ENCODE data around the gene JAK1. TPM values are rescaled to one million over a fixed set of nuclear protein-coding genes. Genes with fewer than 3 reads are reported as not detected.

Gene JAK1
- total RNA-seq, 1 experiment from 2014 or later = 58.9 TPM

- no peak overlapping the region for H3K4me3 ChIP-seq
- DNase-seq = no peak
- H3K27me3 ChIP-seq = no peaks in the 10 kb centered on the region
- H3K36me3 ChIP-seq = peaks cover 12% of the 10 kb centered on the region
- H3K9me3 ChIP-seq = no peaks in the 10 kb centered on the region
Observed at GRCh38 chr1:64847666-64848065, 118.7 kb downstream of the JAK1 start.

DNA sequence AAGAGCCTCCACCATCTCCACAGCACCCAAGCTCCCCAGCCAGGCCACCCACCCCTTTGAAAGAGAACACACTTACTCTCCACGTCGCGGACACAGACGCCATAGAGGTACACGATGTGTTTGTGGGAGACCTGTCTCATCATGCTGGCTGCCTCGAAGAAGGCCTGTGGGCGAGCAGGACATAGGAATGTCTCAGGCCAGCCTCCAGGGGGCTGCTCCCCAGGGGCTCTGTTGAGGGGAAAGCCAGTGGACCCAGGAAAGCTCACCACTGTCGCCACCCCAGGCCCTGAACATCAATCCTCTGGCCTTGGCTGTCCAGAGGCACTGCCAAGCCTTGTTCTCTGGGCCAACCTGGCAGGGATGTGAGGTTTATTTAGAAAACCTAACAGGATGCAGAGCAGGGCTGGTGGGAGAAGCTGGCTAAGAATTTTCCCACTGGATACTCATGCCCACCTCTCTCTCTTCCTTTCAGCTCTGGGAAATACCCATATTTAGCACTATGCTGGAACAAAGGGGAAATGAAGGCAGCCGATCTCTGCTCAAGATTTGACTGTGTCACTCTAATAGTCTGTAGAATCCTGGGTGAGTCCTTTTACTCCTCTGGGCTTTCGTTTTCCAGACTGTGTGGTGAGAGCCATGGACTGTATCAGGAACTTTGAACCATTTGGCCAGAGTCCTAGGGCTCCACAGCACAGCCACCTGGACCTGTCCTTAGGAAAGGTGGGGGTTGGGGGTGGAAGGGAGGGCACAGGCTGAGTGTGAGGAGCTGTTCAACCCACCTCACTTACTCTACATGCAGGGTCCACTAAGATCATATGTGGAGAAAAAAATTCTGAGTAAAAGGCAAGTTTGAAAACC, 119.5 kb downstream of the JAK1 start:
- Histone ChIP-seq H3K4me3 (no peak overlapping the region), H3K9me3 (no peaks in the 10 kb centered on the region), H3K36me3 (peaks cover 12% of the 10 kb centered on the region), H3K27me3 (no peaks in the 10 kb centered on the region)
- no peak for DNase-seq

DNA sequence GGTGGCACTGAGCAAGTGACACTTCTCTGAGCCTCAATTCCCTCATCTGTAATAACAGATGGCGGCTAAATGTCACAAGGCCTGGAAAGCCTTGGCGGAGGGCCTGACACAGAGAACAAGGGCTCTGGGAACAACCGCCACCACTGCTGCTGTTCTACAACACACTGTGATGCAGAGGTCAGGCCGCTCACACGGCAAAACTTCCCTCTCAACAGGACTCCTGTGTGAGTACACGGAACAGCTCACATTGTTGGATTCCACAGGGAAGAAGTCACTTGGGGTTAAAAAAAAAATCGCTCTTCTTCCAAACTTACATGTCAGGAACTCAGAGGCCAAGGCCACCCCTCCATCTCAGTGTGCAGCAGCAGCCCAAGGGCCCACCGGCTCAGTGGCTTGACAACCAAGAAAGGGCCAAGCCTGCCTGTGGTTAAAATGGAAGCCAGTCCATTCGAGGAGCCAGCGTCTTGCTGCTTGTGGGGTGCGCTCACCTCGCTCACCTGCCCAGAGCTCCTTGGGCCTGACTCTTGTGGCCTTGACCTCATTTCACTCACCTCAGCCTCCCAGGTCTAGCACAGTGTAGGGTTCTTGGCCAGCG, 120.4 kb downstream of the JAK1 start:
- Histone ChIP-seq H3K9me3 (no peaks in the 10 kb centered on the region), H3K4me3 (no peak overlapping the region), H3K36me3 (peaks cover 15% of the 10 kb centered on the region), H3K27me3 (no peaks in the 10 kb centered on the region)
- no peak for DNase-seq

- H3K36me3 ChIP-seq = peaks cover 25% of the 10 kb centered on the region
- no peak overlapping the region for H3K4me3 ChIP-seq
Observed at GRCh38 chr1:64844609-64845008, 121.7 kb downstream of the JAK1 start.

GRCh38 chr1:64844175-64844574, 122.2 kb downstream of the JAK1 start:
- H3K27me3 ChIP-seq = no peaks in the 10 kb centered on the region
- no peak for DNase-seq
- H3K9me3 ChIP-seq = no peaks in the 10 kb centered on the region
- peaks cover 29% of the 10 kb centered on the region for H3K36me3 ChIP-seq
- no peak overlapping the region for H3K4me3 ChIP-seq

More at GRCh38 chr1:64844609-64845008, 121.7 kb downstream of the JAK1 start:
- no peaks in the 10 kb centered on the region for H3K27me3 ChIP-seq
- no peaks in the 10 kb centered on the region for H3K9me3 ChIP-seq
- DNase-seq = no peak

DNA sequence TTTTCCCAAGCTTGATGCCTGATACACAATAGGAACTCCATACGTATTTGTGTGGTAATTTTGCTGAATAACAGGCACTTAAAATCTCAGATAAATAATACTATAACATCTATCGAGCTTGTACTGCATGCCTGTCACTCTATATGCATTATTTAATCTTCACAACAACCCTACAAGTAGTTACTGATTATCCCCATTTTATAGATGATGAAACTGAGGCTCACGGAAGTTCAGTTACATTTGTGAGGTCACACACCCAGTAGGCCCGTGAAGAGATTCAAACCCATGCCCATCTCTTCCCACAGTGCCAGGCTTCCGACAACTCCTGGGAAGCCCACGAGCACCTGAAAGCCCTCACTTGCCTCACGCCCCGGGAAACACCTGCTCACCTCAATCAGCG, 122.7 kb downstream of the JAK1 start:
- Histone ChIP-seq H3K27me3 (no peaks in the 10 kb centered on the region), H3K36me3 (peaks cover 30% of the 10 kb centered on the region), H3K4me3 (no peak overlapping the region), H3K9me3 (no peaks in the 10 kb centered on the region)
- DNase-seq = no peak

- DNase-seq = no peak
- no peaks in the 10 kb centered on the region for H3K27me3 ChIP-seq
- no peak overlapping the region for H3K4me3 ChIP-seq
- H3K9me3 ChIP-seq = no peaks in the 10 kb centered on the region
- peaks cover 42% of the 10 kb centered on the region for H3K36me3 ChIP-seq
Observed at GRCh38 chr1:64842224-64842623, 124.1 kb downstream of the JAK1 start.

DNA sequence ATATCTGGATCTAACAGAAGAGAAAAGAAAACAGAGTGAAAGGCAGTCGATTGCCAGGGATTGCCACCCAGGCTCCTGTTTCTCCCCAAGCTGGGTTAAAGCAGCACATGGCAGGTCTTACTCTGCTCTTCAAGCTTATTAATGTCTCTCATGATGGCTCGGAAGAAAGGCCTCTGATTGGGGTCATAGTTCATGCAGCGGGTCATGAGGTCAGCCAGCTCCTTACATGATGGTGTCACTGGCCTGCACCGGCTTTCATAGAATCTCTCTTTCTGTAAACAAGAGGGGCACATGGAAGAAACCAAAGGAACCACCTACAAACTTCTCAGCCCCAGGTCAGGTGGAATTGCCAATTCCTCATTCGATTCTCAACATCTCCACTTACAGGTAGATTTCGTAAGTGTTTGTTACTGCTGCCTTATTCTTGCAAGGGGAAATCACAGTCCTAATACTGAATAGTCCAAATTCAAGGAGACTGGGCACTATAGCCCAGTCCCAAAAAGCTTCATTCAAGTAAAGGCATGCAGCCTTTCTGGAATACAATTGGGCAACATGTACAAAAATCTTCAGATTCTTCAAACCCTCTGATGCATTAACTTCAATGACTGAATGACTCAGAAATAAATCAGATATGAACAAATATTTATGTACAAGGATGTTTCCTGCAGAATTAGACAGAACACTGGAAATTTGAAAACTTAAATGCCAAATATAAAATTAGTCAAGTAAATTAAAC, 124.9 kb downstream of the JAK1 start:
- Histone ChIP-seq H3K36me3 (peaks cover 44% of the 10 kb centered on the region), H3K9me3 (no peaks in the 10 kb centered on the region), H3K4me3 (no peak overlapping the region), H3K27me3 (no peaks in the 10 kb centered on the region)
- DNase-seq = no peak

DNA sequence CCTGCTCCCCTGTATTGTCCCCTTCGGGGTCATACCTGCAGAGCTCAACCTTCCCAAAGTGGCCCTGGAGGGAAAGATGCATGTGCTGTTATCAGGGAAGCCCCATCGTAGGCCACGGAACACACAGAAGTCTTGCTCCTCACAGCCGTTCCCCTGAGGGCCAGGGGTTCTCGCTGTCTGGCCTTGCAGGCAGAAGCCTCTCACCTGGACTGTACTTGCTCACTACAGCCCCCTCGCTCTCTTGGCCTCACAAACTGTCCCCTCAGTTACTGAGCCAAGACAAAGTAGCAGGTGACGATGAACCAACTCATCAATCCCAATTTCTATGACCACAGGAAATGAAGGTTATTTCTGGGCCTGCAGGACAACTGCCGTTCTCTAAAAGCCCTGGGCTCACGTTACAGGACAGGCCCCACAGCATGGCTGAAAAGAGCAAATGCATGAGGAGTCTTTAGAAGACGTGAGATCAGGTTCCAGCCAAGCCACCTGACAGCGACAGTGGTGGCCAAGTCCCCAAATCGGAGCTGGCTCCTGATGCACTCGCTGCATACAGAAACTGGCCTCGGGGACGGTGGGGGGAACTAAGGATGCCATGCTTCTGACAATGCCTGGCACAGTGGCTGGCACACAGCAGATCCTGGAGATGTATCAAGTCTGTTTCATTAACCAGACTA, 126.5 kb downstream of the JAK1 start:
- Histone ChIP-seq H3K36me3 (peaks cover 48% of the 10 kb centered on the region), H3K27me3 (no peaks in the 10 kb centered on the region), H3K4me3 (no peak overlapping the region), H3K9me3 (no peaks in the 10 kb centered on the region)
- DNase-seq = no peak

DNA sequence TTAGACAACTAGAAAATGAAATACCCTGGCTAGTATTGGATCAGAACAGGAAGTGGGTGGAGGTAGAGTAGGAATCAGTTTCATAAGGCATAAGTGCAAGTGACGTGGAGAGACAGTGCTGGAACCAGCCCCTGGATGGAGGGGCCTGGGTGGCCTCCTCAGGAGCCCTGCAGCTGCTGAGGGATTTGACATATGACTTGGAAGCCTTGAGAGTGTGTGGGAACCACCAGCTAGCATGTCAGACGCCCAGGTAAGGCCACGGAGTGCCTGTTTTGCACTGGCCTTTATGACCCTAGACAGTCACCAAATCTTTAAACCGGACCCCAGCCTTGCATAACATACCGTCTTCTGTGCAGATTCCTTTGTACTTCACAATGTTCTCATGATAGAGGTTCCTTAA, 127.1 kb downstream of the JAK1 start:
- peaks cover 48% of the 10 kb centered on the region for H3K36me3 ChIP-seq

GRCh38 chr1:64838486-64838885, 127.9 kb downstream of the JAK1 start:
- Histone ChIP-seq H3K27me3 (no peaks in the 10 kb centered on the region), H3K36me3 (peaks cover 52% of the 10 kb centered on the region)
- DNase-seq = no peak

More for the DNA sequence above, 127.1 kb downstream of the JAK1 start:
- H3K9me3 ChIP-seq = no peaks in the 10 kb centered on the region
- no peak for DNase-seq
- H3K4me3 ChIP-seq = no peak overlapping the region
- no peaks in the 10 kb centered on the region for H3K27me3 ChIP-seq

DNA sequence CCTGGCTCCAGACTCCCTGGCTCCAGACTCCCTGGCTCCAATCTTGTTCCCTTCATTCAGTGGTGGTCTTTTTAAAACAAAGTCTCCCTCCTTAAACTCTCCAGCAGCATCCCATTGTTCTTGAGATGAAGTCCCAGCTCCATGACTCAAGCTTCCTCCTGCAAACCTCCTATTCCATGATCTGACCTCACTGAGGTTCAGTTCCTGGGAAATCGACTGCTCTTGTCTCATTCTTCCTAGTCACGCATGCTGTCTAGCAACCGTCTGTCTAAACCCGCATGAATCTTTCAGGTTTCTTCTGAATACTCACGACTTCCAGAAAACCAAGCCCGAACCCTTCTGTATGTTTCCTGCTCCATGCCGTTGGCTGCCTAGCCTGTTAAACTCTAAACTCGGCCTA, 129.5 kb downstream of the JAK1 start:
- H3K36me3 ChIP-seq = peaks cover 65% of the 10 kb centered on the region
- no peaks in the 10 kb centered on the region for H3K27me3 ChIP-seq
- DNase-seq = no peak
- H3K9me3 ChIP-seq = no peaks in the 10 kb centered on the region
- no peak overlapping the region for H3K4me3 ChIP-seq

More at GRCh38 chr1:64838486-64838885, 127.9 kb downstream of the JAK1 start:
- Histone ChIP-seq H3K9me3 (no peaks in the 10 kb centered on the region), H3K4me3 (no peak overlapping the region)

DNA sequence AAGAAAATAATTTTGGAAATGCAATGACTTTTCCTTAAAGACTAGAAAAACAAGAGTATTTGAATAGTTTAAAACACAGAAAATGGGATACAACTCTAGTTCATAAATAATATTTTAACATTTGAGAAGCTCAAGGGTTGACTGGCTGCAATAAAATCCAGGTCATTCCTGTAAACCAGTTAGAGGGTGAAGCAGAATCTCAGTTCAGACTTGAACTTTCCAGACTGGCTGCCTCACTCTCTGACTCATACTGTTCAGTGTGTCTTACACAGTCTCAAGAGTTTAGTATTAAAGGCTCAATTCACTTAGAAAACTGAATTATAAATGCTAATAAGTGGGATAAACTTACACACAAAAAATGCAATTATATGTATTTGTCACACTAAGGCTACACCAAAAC, 131.6 kb downstream of the JAK1 start:
- Histone ChIP-seq H3K36me3 (peaks cover 56% of the 10 kb centered on the region), H3K27me3 (no peaks in the 10 kb centered on the region), H3K4me3 (no peak overlapping the region), H3K9me3 (no peaks in the 10 kb centered on the region)
- DNase-seq = no peak

- Histone ChIP-seq H3K4me3 (no peak overlapping the region), H3K36me3 (peaks cover 28% of the 10 kb centered on the region), H3K9me3 (no peaks in the 10 kb centered on the region), H3K27me3 (no peaks in the 10 kb centered on the region)
- no peak for DNase-seq
Observed at GRCh38 chr1:64830030-64830651, 136.2 kb downstream of the JAK1 start.

DNA sequence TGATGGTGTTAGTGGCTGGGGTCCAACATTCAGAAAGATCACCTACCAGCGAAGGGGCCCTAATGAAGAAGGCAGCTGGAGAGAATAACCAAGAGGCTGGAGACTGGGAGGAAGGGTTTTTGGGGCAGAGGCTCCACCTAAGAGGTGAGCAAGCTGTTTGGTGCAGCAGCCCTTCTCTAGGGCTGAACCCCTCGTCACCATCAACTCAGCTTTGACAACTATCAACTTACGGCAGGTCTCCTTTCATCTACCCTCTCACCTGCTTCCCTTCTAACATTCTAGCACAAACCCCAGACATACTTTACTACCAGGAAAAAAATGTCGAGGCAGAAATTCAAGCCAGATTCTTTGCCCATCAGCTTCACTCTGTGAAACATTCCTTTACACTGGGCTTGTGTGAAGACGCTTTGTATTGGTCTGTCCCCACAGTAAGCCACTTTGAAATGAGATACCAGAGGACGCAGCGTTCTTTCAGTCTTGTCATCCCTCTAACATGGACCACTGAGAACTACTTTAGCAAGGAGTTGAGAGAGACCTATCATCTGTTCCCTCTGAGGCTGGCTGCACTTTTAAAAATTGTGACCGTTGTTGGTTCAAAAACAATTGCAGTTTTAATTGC, 136.8 kb downstream of the JAK1 start:
- no peaks in the 10 kb centered on the region for H3K9me3 ChIP-seq
- no peaks in the 10 kb centered on the region for H3K27me3 ChIP-seq
- DNase-seq = no peak
- peaks cover 28% of the 10 kb centered on the region for H3K36me3 ChIP-seq
- no peak overlapping the region for H3K4me3 ChIP-seq

DNA sequence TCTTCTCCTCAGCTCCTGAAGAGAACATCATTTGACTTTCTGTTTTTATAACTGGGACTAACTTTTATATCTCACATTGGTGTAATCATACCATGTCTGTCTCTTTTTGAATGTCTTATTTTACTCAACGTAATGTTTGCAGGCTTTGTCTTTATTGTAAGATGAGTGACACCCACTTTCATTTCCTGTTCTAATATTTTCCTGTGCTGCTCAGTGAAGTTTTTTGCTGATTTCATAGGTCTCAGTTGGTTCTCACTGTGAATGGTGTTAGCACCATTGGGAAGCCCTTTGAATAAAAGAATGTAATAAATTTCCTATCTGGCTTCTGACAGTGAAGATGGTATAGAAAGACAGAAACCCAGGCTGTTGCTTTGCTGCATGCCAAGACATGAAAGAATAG, 137.5 kb downstream of the JAK1 start:
- no peak overlapping the region for H3K4me3 ChIP-seq
- no peak for DNase-seq
- no peaks in the 10 kb centered on the region for H3K27me3 ChIP-seq
- H3K9me3 ChIP-seq = no peaks in the 10 kb centered on the region
- peaks cover 22% of the 10 kb centered on the region for H3K36me3 ChIP-seq
